GM12872 (cell line): ENCODE measurements around the gene EXD2.
A peak's percentile ranks its signal among the peaks of the same experiment; 100 is the strongest.

ENCODE experiments used
- CTCF ChIP-seq: IDR thresholded peaks from 3 replicates; pipeline ENCODE4 v1.5.1; 2011; ENCODE audit warnings: low read depth, mild to moderate bottlenecking, low read length, moderate library complexity; ENCODE audit not compliant: insufficient read depth

Gene EXD2

GRCh38 chr14:69275331-69275730 lies 84.0 kb downstream of the EXD2 start:
- TF ChIP-seq CTCF = no peak

GRCh38 chr14:69280746-69281291 lies 89.5 kb downstream of the EXD2 start:
- no peak for TF ChIP-seq CTCF

GRCh38 chr14:69281450-69282169 lies 90.3 kb downstream of the EXD2 start:
- no peak for TF ChIP-seq CTCF

- no peak for TF ChIP-seq CTCF
Observed at GRCh38 chr14:69282448-69282847, 91.2 kb downstream of the EXD2 start.

GRCh38 chr14:69284170-69284569 lies 92.9 kb downstream of the EXD2 start:
- TF ChIP-seq CTCF = no peak

- no peak for TF ChIP-seq CTCF
Observed at GRCh38 chr14:69285661-69286255, 94.5 kb downstream of the EXD2 start.

GRCh38 chr14:69287098-69288010 lies 96.1 kb downstream of the EXD2 start:
- TF ChIP-seq CTCF = 0 out of 3 replicates have a peak, but pooled peaks have one; percentile 6
